Gastrocnemius medialis (tissue), 4 donors: Measurements from ENCODE around the gene PPP2R5A.

Source experiments
- CTCF ChIP-seq, 5 experiments: fragments of 450-650 bp in 3 of 5; fragments of 200-600 bp in 2 of 5; sonication (generic) in 2 of 5; IDR thresholded peaks in 4 of 5; conservative IDR thresholded peaks in 1 of 5; 1 replicate in 4 of 5; 2 replicates in 1 of 5; pipeline ENCODE4 v1.5.1; 2016 to 2019; ENCODE audit warnings: antibody characterized with exemption in 5 of 5, mild to moderate bottlenecking in 3 of 5, moderate library complexity in 3 of 5
- POLR2A ChIP-seq, 2 donors: fragments of 450-650 bp; IDR thresholded peaks; one replicate each; pipeline ENCODE4 v1.6.1; 2017; ENCODE audit warnings: antibody characterized with exemption in 2 of 2, mild to moderate bottlenecking in 2 of 2, moderate library complexity in 2 of 2

DNA sequence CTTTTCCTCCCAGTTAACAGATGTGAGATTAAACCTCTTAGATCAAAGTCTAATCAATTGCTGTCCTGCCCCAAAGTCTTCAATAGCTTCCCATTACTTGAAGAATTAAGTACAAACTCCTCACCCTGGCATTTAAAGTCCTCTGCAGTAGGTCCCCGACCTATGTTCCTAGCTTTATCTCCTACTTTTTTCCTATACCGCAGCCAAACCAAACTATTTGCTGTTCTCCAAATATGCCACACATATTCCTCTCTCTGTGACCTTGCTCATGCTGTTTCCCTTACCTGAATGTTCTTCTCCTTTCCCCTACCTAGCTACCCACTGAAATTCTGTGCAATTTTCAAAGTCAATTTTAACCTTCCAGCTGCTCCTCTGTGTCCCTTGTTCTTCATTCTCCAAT is 14.0 kb upstream of the PPP2R5A start:
- TF ChIP-seq POLR2A (IDR thresholded peaks at IDR 0.05): no peak
- TF ChIP-seq CTCF (IDR thresholded peaks at IDR 0.05 in 4 of 5, conservative IDR thresholded peaks at IDR 0.05 in 1 of 5): no peak
